Activated T-cell treated with anti-CD3 and anti-CD28 coated beads for 48 hours (primary cell): ENCODE data around the gene NME7.

Source experiments
- DNase-seq: peaks from one replicate; pipeline ENCODE4 v3.0.0-alpha.2; 2020; ENCODE audit warnings: low read depth

Gene NME7

GRCh38 chr1:169150641-169151337, 216.8 kb downstream of the NME7 start:
- DNase-seq = no peak

- no peak for DNase-seq
These were observed 217.9 kb downstream of the NME7 start for GRCh38 chr1:169149555-169150286.

- DNase-seq = no peak
These were observed 218.9 kb downstream of the NME7 start for GRCh38 chr1:169148472-169149252.

- no peak for DNase-seq
These were observed 220.9 kb downstream of the NME7 start for GRCh38 chr1:169146576-169147214.

GRCh38 chr1:169144941-169145626, 222.5 kb downstream of the NME7 start:
- no peak for DNase-seq

GRCh38 chr1:169143984-169144383, 223.6 kb downstream of the NME7 start:
- no peak for DNase-seq

- no peak for DNase-seq
These were observed 224.3 kb downstream of the NME7 start for GRCh38 chr1:169143346-169143745.

GRCh38 chr1:169142129-169142528, 225.5 kb downstream of the NME7 start:
- DNase-seq = no peak

GRCh38 chr1:169141356-169141755, 226.2 kb downstream of the NME7 start:
- DNase-seq = no peak

GRCh38 chr1:169138866-169139670, 228.5 kb downstream of the NME7 start:
- DNase-seq = no peak

GRCh38 chr1:169137357-169137756, 230.2 kb downstream of the NME7 start:
- DNase-seq = no peak

GRCh38 chr1:169133801-169134502, 233.6 kb downstream of the NME7 start:
- DNase-seq = no peak

- no peak for DNase-seq
These were observed 234.4 kb downstream of the NME7 start for GRCh38 chr1:169133228-169133576.

GRCh38 chr1:169132512-169133227, 234.9 kb downstream of the NME7 start:
- DNase-seq = no peak

GRCh38 chr1:169130683-169131082, 236.9 kb downstream of the NME7 start:
- DNase-seq = no peak

- DNase-seq = no peak
These were observed 238.3 kb downstream of the NME7 start for GRCh38 chr1:169129109-169129784.

- no peak for DNase-seq
These were observed 239.0 kb downstream of the NME7 start for GRCh38 chr1:169128562-169128961.

- DNase-seq = no peak
These were observed 240.3 kb downstream of the NME7 start for GRCh38 chr1:169127305-169127704.

- no peak for DNase-seq
These were observed 241.3 kb downstream of the NME7 start for GRCh38 chr1:169126335-169126734.
